SU-DHL-6 (cell line): ENCODE measurements around the gene TXNRD1.
"Not testable (repeated sequence)": the region's sequence is repeated elsewhere in the genome, so short reads cannot be mapped to it uniquely, and the experiment has no call there.

Experiments
- EZH2phosphoT487 ChIP-seq: fragments of 200-600 bp; sonication (generic), shearing (Covaris generic); conservative IDR thresholded peaks from 2 replicates; pipeline ENCODE4 v1.6.1; 2018; ENCODE audit warnings: mild to moderate bottlenecking, antibody characterized with exemption, low read length, moderate library complexity, mixed read lengths
- TF ChIP-seq, protein P1 (sequence below): fragments of 200-600 bp; sonication (generic); IDR thresholded peaks from one replicate; pipeline ENCODE4 v1.5.1; 2017; ENCODE audit warnings: antibody characterized with exemption, mild to moderate bottlenecking, low read length, moderate library complexity; ENCODE audit not compliant: insufficient read depth, poor library complexity, severe bottlenecking

DNA sequence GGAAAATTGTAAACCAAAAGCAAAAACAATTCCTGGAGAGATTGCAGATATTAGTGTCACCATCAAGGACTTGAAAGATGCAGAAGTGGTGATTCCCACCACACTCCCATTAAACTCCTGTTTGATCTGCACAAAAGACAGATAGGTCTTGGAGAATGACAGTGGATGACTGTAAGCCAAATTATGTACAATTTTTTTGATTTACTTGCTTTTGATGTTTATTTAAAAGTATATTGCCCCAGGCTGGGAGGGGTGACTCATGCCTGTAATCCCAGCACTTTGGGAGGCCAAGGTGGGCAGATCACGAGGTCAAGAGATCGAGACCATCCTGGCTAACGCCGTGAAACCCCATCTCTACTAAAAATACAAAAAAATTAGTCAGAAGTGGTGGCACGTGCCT, 41.8 kb upstream of the TXNRD1 start:
- TF ChIP-seq, protein P1, sequence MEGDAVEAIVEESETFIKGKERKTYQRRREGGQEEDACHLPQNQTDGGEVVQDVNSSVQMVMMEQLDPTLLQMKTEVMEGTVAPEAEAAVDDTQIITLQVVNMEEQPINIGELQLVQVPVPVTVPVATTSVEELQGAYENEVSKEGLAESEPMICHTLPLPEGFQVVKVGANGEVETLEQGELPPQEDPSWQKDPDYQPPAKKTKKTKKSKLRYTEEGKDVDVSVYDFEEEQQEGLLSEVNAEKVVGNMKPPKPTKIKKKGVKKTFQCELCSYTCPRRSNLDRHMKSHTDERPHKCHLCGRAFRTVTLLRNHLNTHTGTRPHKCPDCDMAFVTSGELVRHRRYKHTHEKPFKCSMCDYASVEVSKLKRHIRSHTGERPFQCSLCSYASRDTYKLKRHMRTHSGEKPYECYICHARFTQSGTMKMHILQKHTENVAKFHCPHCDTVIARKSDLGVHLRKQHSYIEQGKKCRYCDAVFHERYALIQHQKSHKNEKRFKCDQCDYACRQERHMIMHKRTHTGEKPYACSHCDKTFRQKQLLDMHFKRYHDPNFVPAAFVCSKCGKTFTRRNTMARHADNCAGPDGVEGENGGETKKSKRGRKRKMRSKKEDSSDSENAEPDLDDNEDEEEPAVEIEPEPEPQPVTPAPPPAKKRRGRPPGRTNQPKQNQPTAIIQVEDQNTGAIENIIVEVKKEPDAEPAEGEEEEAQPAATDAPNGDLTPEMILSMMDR, result not testable (repeated sequence)
- TF ChIP-seq EZH2phosphoT487, result not testable (repeated sequence)
